CD4-positive, alpha-beta T cell (primary cell): ENCODE data around the gene ZNF106. TPM values are rescaled to one million over a fixed set of nuclear protein-coding genes. Genes with fewer than 3 reads are reported as not detected.

Source experiments
- ATAC-seq: fragments of 200-7000 bp; cut with Tn5 transposase; one replicate; pipeline ENCODE4 v1.10.0; 2022; ENCODE audit warnings: mild to moderate bottlenecking; ENCODE audit not compliant: poor library complexity
- CTCF ChIA-PET: fragments of 350-600 bp; sonication (Branson Sonifier 250); formaldehyde crosslinking; loops from one replicate; lab custom pipeline; 2021; ENCODE audit warnings: antibody characterized with exemption, inconsistent platforms; lab: Charles Lee
- POLR2A ChIA-PET: fragments of 350-600 bp; sonication (Branson Sonifier 250); formaldehyde crosslinking; loops from one replicate; lab custom pipeline; 2021; ENCODE audit warnings: antibody characterized with exemption, inconsistent platforms; lab: Charles Lee
- DNase-seq, 14 experiments: peaks; one replicate each; pipeline ENCODE4 v3.0.0-alpha.2; 2013 to 2020; ENCODE audit warnings: mixed read lengths in 2 of 14
- H3K27ac ChIP-seq, 2 donors: one replicate each; pipeline versions ENCODE4 v1.5.1 to v1.7.0; 2013; ENCODE audit warnings: low read length in 2 of 2, low read depth in 1 of 2, mild to moderate bottlenecking in 1 of 2
- H3K27me3 ChIP-seq, 2 experiments: 1 replicate in 1 of 2; 2 replicates in 1 of 2; pipeline versions ENCODE4 v1.6.1 to v1.7.0; 2013; ENCODE audit warnings: low read length in 2 of 2, control low read depth in 1 of 2, mild to moderate bottlenecking in 1 of 2, moderate library complexity in 1 of 2; ENCODE audit not compliant: insufficient read depth in 2 of 2, control insufficient read depth in 1 of 2
- H3K36me3 ChIP-seq: one replicate; pipeline ENCODE4 v1.6.1; 2013; ENCODE audit warnings: low read length, control low read depth; ENCODE audit not compliant: insufficient read depth
- H3K4me1 ChIP-seq: one replicate; pipeline ENCODE4 v1.6.1; 2013; ENCODE audit warnings: low read length, control low read depth; ENCODE audit not compliant: insufficient read depth
- H3K4me3 ChIP-seq: one replicate; pipeline ENCODE4 v1.5.1; 2013; ENCODE audit warnings: mild to moderate bottlenecking, low read length, moderate library complexity
- H3K9me3 ChIP-seq, 2 experiments: 1 replicate in 1 of 2; 2 replicates in 1 of 2; pipeline versions ENCODE4 v1.6.1 to v1.7.0; 2013; ENCODE audit warnings: low read length in 2 of 2, mild to moderate bottlenecking in 2 of 2, control low read depth in 1 of 2, moderate library complexity in 1 of 2; ENCODE audit not compliant: control insufficient read depth in 1 of 2, insufficient read depth in 1 of 2
- H3K27ac Mint-ChIP-seq: one replicate; pipeline ENCODE4 v1.8.0; 2020; ENCODE audit warnings: mixed read lengths
- H3K27me3 Mint-ChIP-seq: one replicate; pipeline ENCODE4 v1.8.0; 2021; ENCODE audit warnings: mixed read lengths
- H3K36me3 Mint-ChIP-seq: one replicate; pipeline ENCODE4 v1.8.0; 2021; ENCODE audit warnings: low read depth, mixed read lengths
- H3K4me1 Mint-ChIP-seq: one replicate; pipeline ENCODE4 v1.8.0; 2021; ENCODE audit warnings: low read depth, mixed read lengths
- H3K4me3 Mint-ChIP-seq: one replicate; pipeline ENCODE4 v1.8.0; 2020; ENCODE audit warnings: mild to moderate bottlenecking, mixed read lengths
- H3K9me3 Mint-ChIP-seq: one replicate; pipeline ENCODE4 v1.8.0; 2020; ENCODE audit warnings: mixed read lengths
- CTCF ChIP-seq: fragments of 200-600 bp; IDR thresholded peaks from one replicate; pipeline ENCODE4 v1.8.0; 2022; ENCODE audit warnings: antibody characterized with exemption, mild to moderate bottlenecking
- intact Hi-C, 2 experiments: fragments of 100-400 bp; cut with DNase I in 1 of 2; cut with micrococcal nuclease in 1 of 2; formaldehyde crosslinking; loops; one replicate each; pipeline versions ENCODE4 v1.15.1 to v1.9.0; 2023 to 2025; cut with DNase I, micrococcal nuclease
- total RNA-seq, 174 experiments: library from RNA in 2 of 174; stranded (reverse) in 2 of 174; gene quantifications; one replicate each; pipeline ENCODE4 v1.2.3 and lab custom pipeline; 2021 to 2026

ZNF106 gene
- total RNA-seq, 2 experiments from 2014 or later = 30.9 to 31.4 TPM

- no peak for ATAC-seq
- ChIA-PET POLR2A (no interaction called here), CTCF (no interaction called here)
- H3K4me3 ChIP-seq = no peak overlapping the region
- Mint-ChIP-seq H3K27me3 (no peaks in the 10 kb centered on the region), H3K4me1 (no peaks in the 10 kb centered on the region), H3K9me3 (no peaks in the 10 kb centered on the region), H3K27ac (no peak overlapping the region), H3K36me3 (peaks cover 50% of the 10 kb centered on the region), H3K4me3 (no peak overlapping the region)
- H3K4me1 ChIP-seq = no peaks in the 10 kb centered on the region
- H3K27ac ChIP-seq = no peak overlapping the region
- intact Hi-C loops = loop anchor here in 1 of 2 experiments (10.0 kb wide), 1 partner anchor 131 kb away; no protein-coding TSS in a partner anchor
- H3K36me3 ChIP-seq = peaks cover 30% of the 10 kb centered on the region
- H3K9me3 ChIP-seq = no peaks in the 10 kb centered on the region
- H3K27me3 ChIP-seq = no peaks in the 10 kb centered on the region
- TF ChIP-seq CTCF = no peak
- DNase-seq = no peak
Measured at GRCh38 chr15:42523331-42523730, 32.4 kb upstream of the ZNF106 start.

GRCh38 chr15:42511007-42511391 is 20.1 kb upstream of the ZNF106 start:
- no peaks in the 10 kb centered on the region for H3K27me3 Mint-ChIP-seq
- H3K4me3 Mint-ChIP-seq = no peak overlapping the region
- no peaks in the 10 kb centered on the region for H3K9me3 ChIP-seq
- H3K36me3 ChIP-seq = peaks cover 47% of the 10 kb centered on the region
- H3K27me3 ChIP-seq = no peaks in the 10 kb centered on the region
- intact Hi-C loops = no loop called here
- H3K4me1 Mint-ChIP-seq = peaks cover 6% of the 10 kb centered on the region
- no peak overlapping the region for H3K27ac Mint-ChIP-seq
- H3K27ac ChIP-seq = no peak overlapping the region
- ATAC-seq (no peak), DNase-seq (no peak)
- H3K9me3 Mint-ChIP-seq = no peaks in the 10 kb centered on the region
- CTCF ChIA-PET = interaction anchor here (1.6 kb wide), 1 partner anchor 49 kb away, joined by 3 read pairs; no protein-coding TSS in a partner anchor
- POLR2A ChIA-PET = no interaction called here
- H3K36me3 Mint-ChIP-seq = peaks cover 49% of the 10 kb centered on the region
- H3K4me3 ChIP-seq = no peak overlapping the region
- no peak for TF ChIP-seq CTCF
- H3K4me1 ChIP-seq = no peaks in the 10 kb centered on the region

- Histone ChIP-seq H3K36me3 (peaks cover 41% of the 10 kb centered on the region), H3K9me3 (no peaks in the 10 kb centered on the region), H3K4me3 (no peak overlapping the region), H3K27ac (no peak overlapping the region), H3K27me3 (no peaks in the 10 kb centered on the region), H3K4me1 (no peaks in the 10 kb centered on the region)
- DNase-seq = no peak
- H3K4me3 Mint-ChIP-seq = no peak overlapping the region
- no peak for TF ChIP-seq CTCF
- H3K27me3 Mint-ChIP-seq = no peaks in the 10 kb centered on the region
- ChIA-PET CTCF (interaction anchor here (0.6 to 1.6 kb wide), 2 partner anchors 12 to 48 kb away, joined by 3 read pairs; no protein-coding TSS in a partner anchor), POLR2A (no interaction called here)
- H3K4me1 Mint-ChIP-seq = peaks cover 6% of the 10 kb centered on the region
- no peak overlapping the region for H3K27ac Mint-ChIP-seq
- peaks cover 44% of the 10 kb centered on the region for H3K36me3 Mint-ChIP-seq
- intact Hi-C loops = no loop called here
- ATAC-seq = no peak
- no peaks in the 10 kb centered on the region for H3K9me3 Mint-ChIP-seq
Measured at GRCh38 chr15:42510258-42511006, 19.5 kb upstream of the ZNF106 start.
